Smooth muscle cell (in vitro differentiated cells): ENCODE data around the gene TRAF2. TPM values are rescaled to one million over a fixed set of nuclear protein-coding genes. Genes with fewer than 3 reads are reported as not detected.
"Not testable (repeated sequence)": the region's sequence is repeated elsewhere in the genome, so short reads cannot be mapped to it uniquely, and the experiment has no call there.

Experiments
- DNase-seq: peaks from one replicate; lab custom pipeline; 2025; ENCODE audit not compliant: unreplicated experiment; lab: John Stamatoyannopoulos, UW
- H2AFZ ChIP-seq: fragments of 200-600 bp; sonication (generic); 2 replicates; pipeline ENCODE4 v1.6.0; 2016; ENCODE audit warnings: antibody characterized with exemption, low read depth, mild to moderate bottlenecking
- H3F3A ChIP-seq: fragments of 200-600 bp; sonication (generic); 2 replicates; pipeline ENCODE4 v1.6.0; 2017; ENCODE audit warnings: antibody characterized with exemption, low read depth
- H3K27ac ChIP-seq: fragments of 200-600 bp; sonication (generic); 2 replicates; pipeline ENCODE4 v1.5.1; 2016; ENCODE audit warnings: low read depth, mild to moderate bottlenecking
- H3K27me3 ChIP-seq: fragments of 200-600 bp; sonication (generic); 2 replicates; pipeline ENCODE4 v1.6.1; 2016; ENCODE audit warnings: low read depth, mild to moderate bottlenecking
- H3K36me3 ChIP-seq: fragments of 200-600 bp; sonication (generic); 2 replicates; pipeline ENCODE4 v1.5.1; 2016; ENCODE audit warnings: low read depth
- H3K4me1 ChIP-seq: fragments of 200-600 bp; sonication (generic); 2 replicates; pipeline ENCODE4 v1.5.1; 2016; ENCODE audit warnings: low read depth
- H3K4me2 ChIP-seq: fragments of 200-600 bp; sonication (generic); 2 replicates; pipeline ENCODE4 v1.6.0; 2016; ENCODE audit warnings: mild to moderate bottlenecking
- H3K4me3 ChIP-seq: fragments of 200-600 bp; sonication (generic); 2 replicates; pipeline ENCODE4 v1.5.1; 2016; ENCODE audit warnings: mild to moderate bottlenecking
- H3K79me2 ChIP-seq: fragments of 200-600 bp; sonication (generic); 2 replicates; pipeline ENCODE4 v1.6.0; 2016; ENCODE audit warnings: low read depth, mild to moderate bottlenecking
- H3K9ac ChIP-seq: fragments of 200-600 bp; sonication (generic); 2 replicates; pipeline ENCODE4 v1.6.0; 2016; ENCODE audit warnings: low read depth
- H3K9me3 ChIP-seq: fragments of 200-600 bp; sonication (generic); replicated peaks from 2 replicates; pipeline ENCODE4 v1.5.1; 2016; ENCODE audit warnings: low read depth
- H4K20me1 ChIP-seq: fragments of 200-600 bp; sonication (generic); 2 replicates; pipeline ENCODE4 v1.6.0; 2016; ENCODE audit warnings: low read depth
- CTCF ChIP-seq: fragments of 200-600 bp; sonication (generic); IDR thresholded peaks from 2 replicates; pipeline ENCODE4 v1.5.1; 2017; ENCODE audit warnings: borderline replicate concordance, mild to moderate bottlenecking, antibody characterized with exemption; ENCODE audit not compliant: insufficient read depth, poor library complexity, severe bottlenecking
- WGBS: methylation state at CpG from one replicate; pipeline ENCODE4 v1.1.7; 2016; ENCODE audit warnings: low lambda C conversion rate; 5-methylcytosine and 5-hydroxymethylcytosine counted together
- polyA plus RNA-seq: library from polyadenylated mRNA; unstranded; fragments of >200 nt; fragmentation: Nextera tagmentation; extraction: Ambion mirVana; gene quantifications from 2 replicates; pipeline ENCODE4 v1.2.1, GENCODE V29; 2016
- total RNA-seq: library from RNA; depleted of rRNA; stranded (reverse); fragments of >200 nt; gene quantifications from 2 replicates; pipeline ENCODE4 v1.2.3, GENCODE V29; 2014

TRAF2 gene
- total and polyA plus RNA-seq, 2 experiments from 2014 or later: 7.0 to 15.9 TPM

GRCh38 chr9:136842380-136842948 lies 43.9 kb upstream of the TRAF2 start, which contains the start of gene AJM1:
AJM1 (plus strand) TSS chr9:136842478; CDS start chr9:136844415, 1,937 bp downstream.
- H3K4me3 ChIP-seq: peak within 1 kb of the TSS; percentile 55
- H3K79me2 ChIP-seq, H3K27me3 ChIP-seq, H3K27ac ChIP-seq, H3K9me3 ChIP-seq, H2AFZ ChIP-seq, H3K36me3 ChIP-seq, H3K9ac ChIP-seq, H3F3A ChIP-seq: not testable (repeated sequence)
- peaks cover 24% of the 10 kb centered on the region for H3K4me1 ChIP-seq
- peak; percentile 57 for DNase-seq
- peak; percentile 81 for TF ChIP-seq CTCF
- peaks cover 26% of the 10 kb centered on the region for H4K20me1 ChIP-seq
- H3K4me2 ChIP-seq: peak within 1 kb of the TSS; percentile 81
- WGBS: 5% methylated on average over 26 of the region's 27 CpGs

GRCh38 chr9:136843159-136843800 lies 43.0 kb upstream of the TRAF2 start:
- peaks cover 24% of the 10 kb centered on the region for H3K4me1 ChIP-seq
- not testable (repeated sequence) for H3F3A ChIP-seq, H3K79me2 ChIP-seq, H3K36me3 ChIP-seq, DNase-seq, H2AFZ ChIP-seq, H3K27me3 ChIP-seq, H3K4me3 ChIP-seq, H3K9me3 ChIP-seq, H3K9ac ChIP-seq, H3K27ac ChIP-seq
- WGBS: 80% methylated on average over 20 of the region's 21 CpGs
- H3K4me2 ChIP-seq: peak overlapping the region; percentile 81
- peaks cover 26% of the 10 kb centered on the region for H4K20me1 ChIP-seq

- peaks cover 26% of the 10 kb centered on the region for H4K20me1 ChIP-seq
- H3K4me2 ChIP-seq, H2AFZ ChIP-seq, H3K9me3 ChIP-seq, H3K36me3 ChIP-seq, H3K27ac ChIP-seq, H3K79me2 ChIP-seq, H3F3A ChIP-seq, H3K27me3 ChIP-seq, DNase-seq, H3K9ac ChIP-seq, H3K4me3 ChIP-seq: not testable (repeated sequence)
- TF ChIP-seq CTCF: peak; percentile 47
- peaks cover 24% of the 10 kb centered on the region for H3K4me1 ChIP-seq
- 79% methylated on average over 53 of the region's 99 CpGs for WGBS
Observed at GRCh38 chr9:136843801-136844740, 42.2 kb upstream of the TRAF2 start.

GRCh38 chr9:136844761-136845464 lies 41.4 kb upstream of the TRAF2 start:
- Histone ChIP-seq H3K9ac (no peak overlapping the region), H4K20me1 (peaks cover 26% of the 10 kb centered on the region), H3K27ac (no peak overlapping the region), H3K79me2 (peaks cover 3% of the 10 kb centered on the region), H3K36me3 (no peaks in the 10 kb centered on the region), H3F3A (peaks cover 5% of the 10 kb centered on the region), H3K27me3 (no peaks in the 10 kb centered on the region), H3K4me2 (no peak overlapping the region), H3K9me3 (no peaks in the 10 kb centered on the region), H3K4me1 (peaks cover 27% of the 10 kb centered on the region), H2AFZ (no peak overlapping the region), H3K4me3 (no peak overlapping the region)
- 95% methylated on average over 33 of the region's 88 CpGs for WGBS
- no peak for DNase-seq
- no peak for TF ChIP-seq CTCF
